CD4-positive, CD25-positive, alpha-beta regulatory T cell (primary cell): Measurements from ENCODE around the gene CYP4F12. TPM values are rescaled to one million over a fixed set of nuclear protein-coding genes. Genes with fewer than 3 reads are reported as not detected.
"Not testable (repeated sequence)": the region's sequence is repeated elsewhere in the genome, so short reads cannot be mapped to it uniquely, and the experiment has no call there.

Experiments
- ATAC-seq, 2 donors: fragments of 150-1000 bp; cut with Tn5 transposase; one replicate each; pipeline ENCODE4 v1.10.0; 2021; ENCODE audit warnings: low read depth in 2 of 2, moderate number of reproducible peaks in 2 of 2, moderate library complexity in 1 of 2
- DNase-seq, 3 donors: peaks; one replicate each; pipeline versions ENCODE4 v3.0.0 to v3.0.0-alpha.2; 2012 to 2022; ENCODE audit warnings: mixed read lengths in 1 of 3
- H3K27ac ChIP-seq: one replicate; pipeline ENCODE4 v1.7.0; 2013; ENCODE audit warnings: mild to moderate bottlenecking, low read length; ENCODE audit not compliant: insufficient read depth, poor library complexity, severe bottlenecking
- H3K27me3 ChIP-seq: one replicate; pipeline ENCODE4 v1.7.0; 2013; ENCODE audit warnings: low read length; ENCODE audit not compliant: control insufficient read depth, insufficient read depth
- H3K36me3 ChIP-seq: one replicate; pipeline ENCODE4 v1.7.0; 2013; ENCODE audit warnings: mild to moderate bottlenecking, low read length, moderate library complexity; ENCODE audit not compliant: control insufficient read depth, insufficient read depth
- H3K4me1 ChIP-seq: 2 replicates; pipeline ENCODE4 v1.7.0; 2013; ENCODE audit warnings: mild to moderate bottlenecking, low read length; ENCODE audit not compliant: insufficient read depth, control insufficient read depth, poor library complexity, severe bottlenecking
- H3K4me3 ChIP-seq: one replicate; pipeline ENCODE4 v1.7.0; 2013; ENCODE audit warnings: low read depth, mild to moderate bottlenecking, low read length, moderate library complexity
- H3K9me3 ChIP-seq, 2 experiments: 1 replicate in 1 of 2; 2 replicates in 1 of 2; pipeline ENCODE4 v1.7.0; 2013; ENCODE audit warnings: low read length in 2 of 2, mild to moderate bottlenecking in 1 of 2, moderate library complexity in 1 of 2; ENCODE audit not compliant: control insufficient read depth in 2 of 2
- H3K27ac Mint-ChIP-seq, 3 donors: one replicate each; pipeline ENCODE4 v1.8.0; 2020 to 2022; ENCODE audit warnings: mild to moderate bottlenecking in 3 of 3, mixed read lengths in 3 of 3, moderate library complexity in 2 of 3
- H3K27me3 Mint-ChIP-seq: one replicate; pipeline ENCODE4 v1.8.0; 2022; ENCODE audit warnings: mild to moderate bottlenecking, mixed read lengths
- H3K36me3 Mint-ChIP-seq: one replicate; pipeline ENCODE4 v1.8.0; 2020; ENCODE audit warnings: mixed read lengths
- H3K4me1 Mint-ChIP-seq, 4 donors: one replicate each; pipeline ENCODE4 v1.8.0; 2020 to 2022; ENCODE audit warnings: mixed read lengths in 4 of 4, mild to moderate bottlenecking in 1 of 4
- H3K4me3 Mint-ChIP-seq, 4 donors: one replicate each; pipeline ENCODE4 v1.8.0; 2020 to 2022; ENCODE audit warnings: mild to moderate bottlenecking in 4 of 4, mixed read lengths in 4 of 4, moderate library complexity in 3 of 4
- H3K9me3 Mint-ChIP-seq, 7 donors: one replicate each; pipeline ENCODE4 v1.8.0; 2020 to 2022; ENCODE audit warnings: mixed read lengths in 7 of 7, mild to moderate bottlenecking in 3 of 7, moderate library complexity in 2 of 7
- polyA plus RNA-seq, 4 donors: library from polyadenylated mRNA; unstranded; fragments of 300-500 nt; fragmentation: Illumina TruSeq; gene quantifications; one replicate each; pipeline ENCODE4 v1.2.3, GENCODE V29; 2021
- total RNA-seq: library from RNA; stranded (reverse); gene quantifications from one replicate; pipeline ENCODE4 v1.2.3, GENCODE V29; 2022

CYP4F12 gene
- total and polyA plus RNA-seq, 5 donors from 2014 or later: 0.31 TPM; not detected in 4

DNA sequence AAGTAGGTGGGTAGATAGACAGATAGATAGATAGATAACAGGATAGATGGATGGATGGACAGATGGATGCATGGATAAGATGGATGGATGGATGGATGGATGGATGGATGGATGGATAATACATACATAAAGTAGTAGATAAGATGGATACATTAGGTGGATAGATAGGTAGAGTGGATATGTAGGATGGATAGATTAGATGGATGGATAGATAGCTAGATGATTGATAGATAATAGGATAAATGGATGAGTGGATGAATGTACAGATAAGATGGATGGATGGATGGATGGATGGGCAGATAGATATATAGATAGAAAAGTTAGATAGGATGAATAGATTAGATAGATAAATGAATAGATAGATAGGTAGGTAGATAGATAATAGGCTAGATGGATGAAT, 30.1 kb upstream of the CYP4F12 start:
- H3K36me3 ChIP-seq: no peaks in the 10 kb centered on the region
- no peak overlapping the region for H3K4me3 Mint-ChIP-seq
- no peak for ATAC-seq

GRCh38 chr19:15643387-15643786, 29.5 kb upstream of the CYP4F12 start:
- H3K27ac Mint-ChIP-seq: no peak overlapping the region
- no peak overlapping the region for H3K27ac ChIP-seq
- H3K27me3 Mint-ChIP-seq: no peaks in the 10 kb centered on the region
- no peak overlapping the region for H3K4me3 ChIP-seq
- no peaks in the 10 kb centered on the region for H3K36me3 Mint-ChIP-seq
- no peak for DNase-seq
- H3K4me3 Mint-ChIP-seq: no peak overlapping the region
- no peaks in the 10 kb centered on the region for H3K4me1 ChIP-seq
- no peak for ATAC-seq
- no peaks in the 10 kb centered on the region for H3K9me3 ChIP-seq
- H3K4me1 Mint-ChIP-seq: no peaks in the 10 kb centered on the region
- H3K36me3 ChIP-seq: no peaks in the 10 kb centered on the region
- no peaks in the 10 kb centered on the region for H3K27me3 ChIP-seq
- H3K9me3 Mint-ChIP-seq: peaks cover 0 to 3% (median 0%) of the 10 kb centered on the region in 7 donors

More for the DNA sequence above, 30.1 kb upstream of the CYP4F12 start:
- no peak overlapping the region for H3K27ac ChIP-seq
- no peaks in the 10 kb centered on the region for H3K4me1 ChIP-seq
- Mint-ChIP-seq H3K9me3 (peaks cover 0 to 3% (median 0%) of the 10 kb centered on the region in 7 donors), H3K4me1 (no peaks in the 10 kb centered on the region), H3K36me3 (no peaks in the 10 kb centered on the region), H3K27ac (no peak overlapping the region), H3K27me3 (no peaks in the 10 kb centered on the region)
- H3K9me3 ChIP-seq: no peaks in the 10 kb centered on the region
- no peak overlapping the region for H3K4me3 ChIP-seq
- DNase-seq: no peak
- no peaks in the 10 kb centered on the region for H3K27me3 ChIP-seq

- Histone ChIP-seq H3K4me1 (no peaks in the 10 kb centered on the region), H3K27me3 (no peaks in the 10 kb centered on the region), H3K27ac (no peak overlapping the region), H3K9me3 (no peaks in the 10 kb centered on the region), H3K4me3 (no peak overlapping the region), H3K36me3 (no peaks in the 10 kb centered on the region)
- Mint-ChIP-seq H3K4me3 (no peak overlapping the region), H3K27ac (no peak overlapping the region), H3K36me3 (no peaks in the 10 kb centered on the region), H3K9me3 (peaks cover 0 to 3% (median 0%) of the 10 kb centered on the region in 7 donors), H3K4me1 (no peaks in the 10 kb centered on the region), H3K27me3 (no peaks in the 10 kb centered on the region)
- DNase-seq (no peak), ATAC-seq (no peak)
Measured at GRCh38 chr19:15644066-15644741, 28.7 kb upstream of the CYP4F12 start.

DNA sequence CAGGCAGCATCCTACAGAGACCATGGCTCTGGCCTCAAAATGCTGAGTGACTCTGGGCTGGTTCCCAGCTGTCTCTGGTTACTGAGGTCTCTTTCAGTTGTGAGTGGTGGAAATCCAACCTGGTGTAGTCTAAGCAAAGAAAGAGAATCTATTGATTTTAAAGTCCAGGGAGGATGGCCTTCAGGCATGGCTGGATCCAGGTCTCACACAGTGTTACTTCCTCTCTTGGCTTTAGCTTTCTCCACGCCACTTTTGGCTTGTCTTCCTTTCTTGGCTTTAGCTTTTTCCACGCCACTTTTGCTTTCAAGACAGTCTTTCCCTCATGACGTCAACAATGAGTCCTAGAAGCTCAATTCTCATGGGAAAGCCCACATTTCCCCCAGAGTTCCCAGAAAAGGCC, 28.1 kb upstream of the CYP4F12 start:
- no peak overlapping the region for H3K27ac ChIP-seq
- ATAC-seq (no peak), DNase-seq (no peak)
- Mint-ChIP-seq H3K27ac (no peak overlapping the region), H3K4me1 (no peaks in the 10 kb centered on the region), H3K36me3 (no peaks in the 10 kb centered on the region), H3K4me3 (no peak overlapping the region), H3K27me3 (no peaks in the 10 kb centered on the region), H3K9me3 (peaks cover 0 to 3% (median 0%) of the 10 kb centered on the region in 7 donors)
- no peak overlapping the region for H3K4me3 ChIP-seq
- H3K27me3 ChIP-seq: no peaks in the 10 kb centered on the region
- no peaks in the 10 kb centered on the region for H3K9me3 ChIP-seq
- no peaks in the 10 kb centered on the region for H3K36me3 ChIP-seq
- no peaks in the 10 kb centered on the region for H3K4me1 ChIP-seq

DNA sequence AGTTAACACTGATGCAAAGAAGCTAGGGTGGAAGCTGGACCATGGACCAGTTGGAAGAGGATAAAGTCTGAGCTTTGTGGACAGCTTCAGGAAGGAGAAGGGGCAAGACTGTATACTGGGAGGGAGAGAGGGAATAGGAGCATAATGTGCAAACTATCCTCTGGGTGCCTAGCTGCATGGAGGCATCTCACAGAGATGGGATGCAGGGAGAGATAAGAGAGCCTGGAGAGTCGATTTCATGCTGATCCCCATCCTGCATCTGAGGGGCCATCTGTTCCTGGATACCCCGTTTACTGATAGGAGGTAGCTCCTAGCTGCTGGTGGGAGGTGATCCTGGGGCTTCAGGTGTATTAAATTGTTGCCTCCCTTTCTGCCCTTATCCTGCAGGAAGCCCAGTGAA, 23.4 kb upstream of the CYP4F12 start:
- no peak for DNase-seq
- ATAC-seq: no peak
- Mint-ChIP-seq H3K27ac (no peak overlapping the region), H3K9me3 (peaks cover 0 to 4% (median 1%) of the 10 kb centered on the region in 7 donors), H3K4me1 (no peaks in the 10 kb centered on the region), H3K4me3 (no peak overlapping the region), H3K36me3 (no peaks in the 10 kb centered on the region), H3K27me3 (no peaks in the 10 kb centered on the region)
- no peak overlapping the region for H3K27ac ChIP-seq
- H3K27me3 ChIP-seq: peaks cover 2% of the 10 kb centered on the region
- H3K4me3 ChIP-seq: no peak overlapping the region
- H3K4me1 ChIP-seq: no peaks in the 10 kb centered on the region
- no peaks in the 10 kb centered on the region for H3K36me3 ChIP-seq
- no peaks in the 10 kb centered on the region for H3K9me3 ChIP-seq

- ATAC-seq, H3K27me3 ChIP-seq, H3K4me1 ChIP-seq, H3K9me3 Mint-ChIP-seq, H3K36me3 ChIP-seq, H3K27ac ChIP-seq, H3K9me3 ChIP-seq, H3K27me3 Mint-ChIP-seq, DNase-seq, H3K36me3 Mint-ChIP-seq, H3K4me3 ChIP-seq, H3K4me3 Mint-ChIP-seq, H3K27ac Mint-ChIP-seq, H3K4me1 Mint-ChIP-seq: not testable (repeated sequence)
Measured at GRCh38 chr19:15650123-15650522, 22.8 kb upstream of the CYP4F12 start.

DNA sequence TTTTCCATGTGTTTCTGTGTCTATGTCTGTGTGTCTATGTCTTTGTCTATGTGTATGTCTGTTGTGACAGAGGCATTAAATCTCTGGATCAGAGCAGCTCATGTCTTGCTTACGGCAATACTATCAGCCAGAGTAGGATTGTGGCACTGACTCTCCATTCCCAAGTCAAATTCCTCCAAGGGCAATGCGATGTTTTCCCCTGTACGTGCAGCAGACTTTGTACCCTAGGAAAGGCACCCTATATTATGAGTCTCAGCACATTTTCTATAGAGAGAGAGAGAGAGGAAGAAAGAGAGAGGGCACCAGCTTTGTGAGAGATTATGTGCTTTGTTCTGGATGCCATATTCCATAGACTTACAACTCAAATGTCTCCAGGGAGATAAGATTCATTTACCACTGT, 21.1 kb upstream of the CYP4F12 start:
- H3K27me3 ChIP-seq: peaks cover 5% of the 10 kb centered on the region
- no peaks in the 10 kb centered on the region for H3K36me3 ChIP-seq
- Mint-ChIP-seq H3K9me3 (peaks cover 0 to 4% (median 1%) of the 10 kb centered on the region in 7 donors), H3K27me3 (no peaks in the 10 kb centered on the region), H3K4me3 (no peak overlapping the region), H3K36me3 (no peaks in the 10 kb centered on the region), H3K27ac (peak overlapping the region in 1 of 3 donors; percentile 86), H3K4me1 (no peaks in the 10 kb centered on the region)
- no peak overlapping the region for H3K27ac ChIP-seq
- no peaks in the 10 kb centered on the region for H3K4me1 ChIP-seq
- no peak for DNase-seq
- no peaks in the 10 kb centered on the region for H3K9me3 ChIP-seq
- ATAC-seq: no peak
- no peak overlapping the region for H3K4me3 ChIP-seq

DNA sequence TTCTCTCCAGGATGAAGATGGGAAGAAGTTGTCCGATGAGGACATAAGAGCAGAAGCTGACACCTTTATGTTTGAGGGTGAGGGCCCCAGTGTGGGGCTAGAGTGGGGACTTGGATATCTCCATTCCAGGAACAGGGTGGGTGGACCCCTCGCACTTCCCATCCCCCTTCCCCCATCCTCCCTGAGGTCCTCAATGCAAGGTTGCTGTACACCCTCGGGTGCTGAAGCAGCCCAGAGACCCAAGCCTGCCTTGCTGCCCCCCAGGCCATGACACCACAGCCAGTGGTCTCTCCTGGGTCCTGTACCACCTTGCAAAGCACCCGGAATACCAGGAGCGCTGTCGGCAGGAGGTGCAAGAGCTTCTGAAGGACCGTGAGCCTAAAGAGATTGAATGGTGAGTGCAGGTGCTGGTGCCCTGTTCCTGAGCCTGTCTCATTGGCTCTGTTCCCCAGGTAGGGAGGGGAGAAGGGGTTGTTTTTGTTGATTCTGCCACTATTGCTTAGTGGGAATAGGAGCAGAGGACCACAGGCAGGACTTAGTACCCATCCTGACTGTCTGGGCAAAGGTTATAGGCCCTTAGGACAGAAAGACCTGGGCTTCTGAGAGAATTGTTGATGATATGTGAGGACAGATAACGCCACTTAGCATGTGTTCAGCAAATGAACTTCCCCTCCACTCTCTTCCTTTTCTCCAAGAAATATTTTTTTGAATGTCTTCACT, 20.2 kb upstream of the CYP4F12 start:
- Histone ChIP-seq H3K27me3 (peaks cover 7% of the 10 kb centered on the region), H3K9me3 (no peaks in the 10 kb centered on the region), H3K4me1 (no peaks in the 10 kb centered on the region), H3K4me3 (no peak overlapping the region), H3K27ac (no peak overlapping the region), H3K36me3 (no peaks in the 10 kb centered on the region)
- no peaks in the 10 kb centered on the region for H3K4me1 Mint-ChIP-seq
- peaks cover 0 to 4% (median 1%) of the 10 kb centered on the region in 7 donors for H3K9me3 Mint-ChIP-seq
- no peaks in the 10 kb centered on the region for H3K36me3 Mint-ChIP-seq
- no peaks in the 10 kb centered on the region for H3K27me3 Mint-ChIP-seq
- H3K27ac Mint-ChIP-seq: no peak overlapping the region
- ATAC-seq (no peak), DNase-seq (no peak)
- H3K4me3 Mint-ChIP-seq: no peak overlapping the region
